Vagina (tissue), 2 donors: ENCODE data around the gene DNAI2.

Experiments used
- CTCF ChIP-seq, 3 experiments: fragments of 450-650 bp in 2 of 3; fragments of 200-600 bp in 1 of 3; sonication (generic) in 1 of 3; IDR thresholded peaks; one replicate each; pipeline ENCODE4 v1.5.1; 2017 to 2019; ENCODE audit warnings: antibody characterized with exemption in 3 of 3, mild to moderate bottlenecking in 2 of 3, moderate library complexity in 2 of 3
- POLR2AphosphoS5 ChIP-seq, 2 donors: sonication (generic); formaldehyde crosslinking; IDR thresholded peaks; one replicate each; pipeline ENCODE4 v1.9.0; 2017; ENCODE audit warnings: antibody characterized with exemption in 2 of 2, mild to moderate bottlenecking in 2 of 2, low read depth in 1 of 2; ENCODE audit not compliant: insufficient read depth in 1 of 2

DNA sequence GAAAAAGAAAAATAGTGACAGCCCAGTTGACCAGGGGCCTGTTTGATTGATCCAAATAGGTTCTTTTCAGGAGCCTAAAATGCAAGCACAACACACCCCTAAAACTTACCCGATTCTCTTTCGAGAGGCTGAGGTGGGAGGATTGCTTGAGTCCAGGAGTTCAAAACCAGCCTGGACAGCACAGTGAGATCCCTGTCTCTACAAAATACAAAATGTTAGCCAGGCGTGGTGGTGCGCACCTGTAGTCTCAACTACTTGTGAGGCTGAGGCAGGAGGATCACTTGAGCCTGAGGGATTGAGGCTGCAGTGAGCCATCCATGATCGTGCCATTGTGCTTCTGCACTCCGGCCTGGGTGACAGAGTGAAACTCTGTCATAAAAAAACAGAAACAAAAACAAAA lies 50.5 kb downstream of the DNAI2 start:
- TF ChIP-seq CTCF (IDR thresholded peaks at IDR 0.05) (no peak), POLR2AphosphoS5 (IDR thresholded peaks at IDR 0.05; ENCODE audit: insufficient read depth in 1 of 2, low read depth in 1 of 2) (no peak)
